K562 (cell line): ENCODE measurements around the gene SOX15.

Source experiments
- RBM25 ChIP-seq: fragments of 200-400 bp; formaldehyde crosslinking; IDR thresholded peaks from 2 replicates; pipeline ENCODE4 v1.6.1; 2018; ENCODE audit warnings: low read length, low read depth, moderate library complexity; ENCODE audit not compliant: severe bottlenecking
- STAT5B ChIP-seq: fragments of 250-450 bp; sonication (Bioruptor Pico); IDR thresholded peaks from 2 replicates; pipeline ENCODE4 v1.8.0; 2021; ENCODE audit warnings: mild to moderate bottlenecking, inconsistent platforms
- ZFX ChIP-seq: sonication (generic); formaldehyde crosslinking; IDR thresholded peaks from 2 replicates; pipeline ENCODE4 v1.8.0; 2022; ENCODE audit warnings: mild to moderate bottlenecking, missing genetic modification reagents, moderate library complexity

DNA sequence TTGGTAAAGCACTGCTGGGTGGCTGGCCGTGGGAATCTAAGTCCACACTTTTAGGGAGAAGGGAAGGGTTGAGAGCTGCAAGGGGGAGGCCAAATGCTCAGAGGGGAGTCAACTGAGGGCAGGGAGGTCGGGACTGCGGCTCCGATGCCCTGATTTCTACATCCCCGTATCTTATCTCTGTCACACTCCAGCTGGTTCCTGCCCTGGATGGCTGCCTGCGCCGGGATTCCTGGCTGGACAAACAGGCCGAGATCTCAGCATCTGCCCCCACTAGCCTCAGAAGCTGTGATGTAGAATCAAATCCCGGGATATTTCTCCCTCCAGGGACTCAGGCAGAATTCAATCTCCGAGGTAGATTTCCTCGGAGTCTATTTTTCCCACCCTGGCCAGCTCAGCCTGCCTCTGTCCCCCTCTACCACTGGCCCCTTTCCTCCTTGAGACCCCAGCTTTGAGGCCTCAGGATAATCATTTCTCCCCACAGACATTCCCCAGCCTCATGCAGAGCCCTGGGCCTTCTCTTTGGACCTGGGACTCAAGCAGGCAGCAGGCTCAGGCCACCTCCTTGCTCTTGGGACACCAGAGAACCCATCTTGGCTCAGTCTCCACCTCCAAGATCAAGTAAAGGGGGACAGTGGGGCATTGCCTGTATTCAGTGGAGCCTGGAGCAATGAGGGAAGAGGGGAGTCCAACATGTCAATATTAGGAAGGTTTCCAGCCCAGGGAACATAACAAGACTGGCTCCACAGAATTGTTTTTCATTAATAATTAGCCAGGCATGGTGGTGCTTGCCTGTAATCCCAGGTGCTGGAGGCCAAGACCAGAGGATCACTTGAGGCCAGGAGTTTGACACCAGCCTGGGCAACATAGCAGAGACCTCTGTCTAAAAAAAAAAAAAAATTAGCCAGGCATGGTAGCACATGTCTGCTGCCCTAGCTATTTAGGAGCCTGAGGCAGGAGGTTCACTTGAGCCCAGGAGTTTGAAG, 41.8 kb upstream of the SOX15 start:
- TF ChIP-seq RBM25 (no peak), ZFX (no peak), STAT5B (no peak)
